Tibial nerve (tissue), 3 donors: ENCODE data around the gene RGS4.

Experiments used
- POLR2A ChIP-seq, 2 donors: fragments of 450-650 bp; IDR thresholded peaks; one replicate each; pipeline ENCODE4 v1.6.1; 2017; ENCODE audit warnings: antibody characterized with exemption in 2 of 2, mild to moderate bottlenecking in 2 of 2, moderate library complexity in 2 of 2
- TF ChIP-seq, protein P1 (sequence below), 5 experiments: fragments of 200-600 bp in 3 of 5; fragments of 450-650 bp in 2 of 5; sonication (generic) in 3 of 5; IDR thresholded peaks; one replicate each; pipeline ENCODE4 v1.5.1; 2016 to 2019; ENCODE audit warnings: antibody characterized with exemption in 5 of 5, mild to moderate bottlenecking in 3 of 5, moderate library complexity in 2 of 5

DNA sequence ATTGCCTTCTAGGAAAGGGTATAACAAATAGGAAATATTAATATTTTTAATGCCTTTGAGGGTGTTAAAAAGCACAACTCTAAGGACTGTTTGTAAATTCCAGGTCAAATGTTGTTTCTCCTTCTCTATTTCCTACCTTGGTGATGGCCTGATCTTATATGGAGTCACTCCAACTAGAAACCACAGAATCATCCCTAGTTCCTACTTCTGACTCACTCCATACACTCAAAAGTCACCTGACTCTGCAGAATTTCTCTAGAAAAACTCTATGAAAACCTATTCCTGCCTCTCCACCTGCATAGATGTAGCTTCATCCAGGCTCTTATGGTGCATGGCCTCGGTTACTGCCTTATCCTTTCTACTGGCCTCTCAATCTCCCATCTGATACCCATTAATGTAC lies 14.5 kb downstream of the RGS4 start:
- TF ChIP-seq, protein P1, sequence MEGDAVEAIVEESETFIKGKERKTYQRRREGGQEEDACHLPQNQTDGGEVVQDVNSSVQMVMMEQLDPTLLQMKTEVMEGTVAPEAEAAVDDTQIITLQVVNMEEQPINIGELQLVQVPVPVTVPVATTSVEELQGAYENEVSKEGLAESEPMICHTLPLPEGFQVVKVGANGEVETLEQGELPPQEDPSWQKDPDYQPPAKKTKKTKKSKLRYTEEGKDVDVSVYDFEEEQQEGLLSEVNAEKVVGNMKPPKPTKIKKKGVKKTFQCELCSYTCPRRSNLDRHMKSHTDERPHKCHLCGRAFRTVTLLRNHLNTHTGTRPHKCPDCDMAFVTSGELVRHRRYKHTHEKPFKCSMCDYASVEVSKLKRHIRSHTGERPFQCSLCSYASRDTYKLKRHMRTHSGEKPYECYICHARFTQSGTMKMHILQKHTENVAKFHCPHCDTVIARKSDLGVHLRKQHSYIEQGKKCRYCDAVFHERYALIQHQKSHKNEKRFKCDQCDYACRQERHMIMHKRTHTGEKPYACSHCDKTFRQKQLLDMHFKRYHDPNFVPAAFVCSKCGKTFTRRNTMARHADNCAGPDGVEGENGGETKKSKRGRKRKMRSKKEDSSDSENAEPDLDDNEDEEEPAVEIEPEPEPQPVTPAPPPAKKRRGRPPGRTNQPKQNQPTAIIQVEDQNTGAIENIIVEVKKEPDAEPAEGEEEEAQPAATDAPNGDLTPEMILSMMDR (IDR thresholded peaks at IDR 0.05) = no peak
- no peak for TF ChIP-seq POLR2A (IDR thresholded peaks at IDR 0.05)
